Epithelial cell of proximal tubule (primary cell): ENCODE data around the gene UBE2J1. TPM values are rescaled to one million over a fixed set of nuclear protein-coding genes. Genes with fewer than 3 reads are reported as not detected.
"Not testable (repeated sequence)": the region's sequence is repeated elsewhere in the genome, so short reads cannot be mapped to it uniquely, and the experiment has no call there.

Experiments
- DNase-seq: peaks from one replicate; pipeline ENCODE4 v3.0.0-alpha.2; 2011; ENCODE audit warnings: low read depth
- H3K4me3 ChIP-seq: 2 replicates; pipeline ENCODE4 v1.5.1; 2011; ENCODE audit warnings: low read depth, mild to moderate bottlenecking, low read length
- CTCF ChIP-seq: conservative IDR thresholded peaks from 2 replicates; pipeline ENCODE4 v1.5.1; 2012; ENCODE audit warnings: low read depth, mild to moderate bottlenecking, low read length
- total RNA-seq: library from RNA; depleted of rRNA; stranded (reverse); fragments of >200 nt; gene quantifications from 2 replicates; pipeline ENCODE4 v1.2.3, GENCODE V29; 2015

UBE2J1 gene
- total RNA-seq, 1 donor from 2014 or later, result 47.2 TPM

- no peak for DNase-seq
- H3K4me3 ChIP-seq, result no peak overlapping the region
- peak; percentile 29 for TF ChIP-seq CTCF
These were observed 40.5 kb downstream of the UBE2J1 start for GRCh38 chr6:89311853-89312531.

GRCh38 chr6:89311530-89311852 is 41.0 kb downstream of the UBE2J1 start:
- TF ChIP-seq CTCF, result no peak
- no peak overlapping the region for H3K4me3 ChIP-seq
- DNase-seq, result no peak

GRCh38 chr6:89310929-89311328 is 41.6 kb downstream of the UBE2J1 start:
- no peak for DNase-seq
- TF ChIP-seq CTCF, result no peak
- no peak overlapping the region for H3K4me3 ChIP-seq

GRCh38 chr6:89308525-89309395 is 43.8 kb downstream of the UBE2J1 start:
- no peak for DNase-seq
- H3K4me3 ChIP-seq, result no peak overlapping the region
- TF ChIP-seq CTCF, result no peak

- DNase-seq, result not testable (repeated sequence)
These were observed 48.0 kb downstream of the UBE2J1 start for GRCh38 chr6:89304517-89304916.

GRCh38 chr6:89302936-89303335 is 49.6 kb downstream of the UBE2J1 start:
- DNase-seq, result no peak
- no peak overlapping the region for H3K4me3 ChIP-seq
- no peak for TF ChIP-seq CTCF

More at GRCh38 chr6:89304517-89304916, 48.0 kb downstream of the UBE2J1 start:
- H3K4me3 ChIP-seq, result not testable (repeated sequence)

- no peak overlapping the region for H3K4me3 ChIP-seq
- no peak for TF ChIP-seq CTCF
- DNase-seq, result no peak
These were observed 50.2 kb downstream of the UBE2J1 start for GRCh38 chr6:89302195-89302770.
